LNCaP clone FGC (cell line): ENCODE measurements around the gene DOCK9.

Experiments used
- DNase-seq: peaks from one replicate; pipeline ENCODE4 v3.0.0-alpha.2; 2011; ENCODE audit warnings: low read depth
- H3K4me3 ChIP-seq: 2 replicates; pipeline ENCODE4 v1.5.1; 2011; ENCODE audit warnings: mild to moderate bottlenecking, low read depth, low read length, control low read depth
- TF ChIP-seq, protein P1 (sequence below): IDR thresholded peaks from 2 replicates; pipeline ENCODE4 v1.5.1; 2012; ENCODE audit warnings: mild to moderate bottlenecking; ENCODE audit not compliant: control insufficient read depth, insufficient read depth; ENCODE audit errors: extremely low read depth

The DOCK9 gene

DNA sequence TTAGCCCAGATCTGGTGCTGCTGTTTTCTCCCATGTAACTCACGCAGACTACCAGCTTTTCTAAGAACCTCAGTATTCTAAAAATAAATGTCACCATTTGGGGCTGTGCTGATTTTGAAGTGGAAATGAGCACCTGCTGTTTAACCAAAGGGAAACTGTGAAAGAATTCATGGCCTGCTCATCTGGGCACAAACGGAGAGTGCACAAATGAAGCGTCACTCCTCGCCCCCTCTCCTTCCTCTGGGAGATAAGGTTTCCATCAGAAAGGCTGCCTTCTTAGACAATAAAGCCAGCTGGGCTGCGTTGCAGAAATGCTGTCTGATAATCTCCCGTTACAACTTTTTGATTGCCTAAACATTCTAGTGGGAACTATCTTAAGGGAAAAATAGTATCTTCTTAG, 151.7 kb downstream of the DOCK9 start:
- TF ChIP-seq, protein P1, sequence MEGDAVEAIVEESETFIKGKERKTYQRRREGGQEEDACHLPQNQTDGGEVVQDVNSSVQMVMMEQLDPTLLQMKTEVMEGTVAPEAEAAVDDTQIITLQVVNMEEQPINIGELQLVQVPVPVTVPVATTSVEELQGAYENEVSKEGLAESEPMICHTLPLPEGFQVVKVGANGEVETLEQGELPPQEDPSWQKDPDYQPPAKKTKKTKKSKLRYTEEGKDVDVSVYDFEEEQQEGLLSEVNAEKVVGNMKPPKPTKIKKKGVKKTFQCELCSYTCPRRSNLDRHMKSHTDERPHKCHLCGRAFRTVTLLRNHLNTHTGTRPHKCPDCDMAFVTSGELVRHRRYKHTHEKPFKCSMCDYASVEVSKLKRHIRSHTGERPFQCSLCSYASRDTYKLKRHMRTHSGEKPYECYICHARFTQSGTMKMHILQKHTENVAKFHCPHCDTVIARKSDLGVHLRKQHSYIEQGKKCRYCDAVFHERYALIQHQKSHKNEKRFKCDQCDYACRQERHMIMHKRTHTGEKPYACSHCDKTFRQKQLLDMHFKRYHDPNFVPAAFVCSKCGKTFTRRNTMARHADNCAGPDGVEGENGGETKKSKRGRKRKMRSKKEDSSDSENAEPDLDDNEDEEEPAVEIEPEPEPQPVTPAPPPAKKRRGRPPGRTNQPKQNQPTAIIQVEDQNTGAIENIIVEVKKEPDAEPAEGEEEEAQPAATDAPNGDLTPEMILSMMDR: no peak
- H3K4me3 ChIP-seq: no peak overlapping the region
- DNase-seq: no peak

DNA sequence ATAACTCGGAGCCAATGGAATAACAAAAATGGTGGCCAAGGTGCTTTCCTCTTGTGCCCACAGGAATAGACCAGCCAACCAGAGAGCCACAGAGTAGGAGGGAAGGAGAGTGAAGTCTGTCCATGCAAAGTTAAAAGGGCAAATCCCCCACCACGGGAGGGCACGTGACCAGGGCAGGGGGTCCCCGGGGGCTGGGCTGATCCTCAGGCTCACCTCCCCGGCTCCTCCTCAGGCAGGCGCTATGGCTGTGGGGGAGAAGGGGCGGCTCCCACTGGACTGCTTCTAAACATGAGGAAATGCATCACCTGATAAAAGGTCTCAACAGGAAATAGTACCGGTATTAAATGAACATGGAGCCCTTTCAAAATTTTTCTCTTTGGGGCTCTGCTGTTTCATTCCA, 152.2 kb downstream of the DOCK9 start:
- no peak for DNase-seq
- TF ChIP-seq, protein P1: no peak
- no peak overlapping the region for H3K4me3 ChIP-seq

- TF ChIP-seq, protein P1: no peak
- no peak for DNase-seq
- no peak overlapping the region for H3K4me3 ChIP-seq
Observed at GRCh38 chr13:98824376-98825160, 153.3 kb downstream of the DOCK9 start.

DNA sequence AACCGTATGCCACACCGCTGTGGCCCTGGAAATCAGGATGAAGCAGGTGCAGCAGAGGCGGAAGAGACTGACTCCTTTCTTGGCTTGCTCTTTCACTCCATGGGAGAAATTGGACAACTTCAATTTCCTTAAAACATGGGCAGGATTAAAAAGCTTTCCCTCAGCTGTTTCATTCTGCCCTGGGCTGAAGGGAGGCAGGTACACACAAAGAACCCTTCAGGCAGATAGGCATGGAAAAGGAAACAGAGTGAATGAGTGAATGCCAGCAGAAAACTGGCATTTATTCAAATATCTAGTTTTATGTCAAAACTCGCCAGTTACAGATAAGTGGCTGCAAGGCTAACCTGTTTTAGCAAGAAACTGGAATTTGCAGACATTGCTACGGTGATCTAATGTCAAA, 154.4 kb downstream of the DOCK9 start:
- TF ChIP-seq, protein P1: no peak
- no peak overlapping the region for H3K4me3 ChIP-seq
- DNase-seq: peak; percentile 26

DNA sequence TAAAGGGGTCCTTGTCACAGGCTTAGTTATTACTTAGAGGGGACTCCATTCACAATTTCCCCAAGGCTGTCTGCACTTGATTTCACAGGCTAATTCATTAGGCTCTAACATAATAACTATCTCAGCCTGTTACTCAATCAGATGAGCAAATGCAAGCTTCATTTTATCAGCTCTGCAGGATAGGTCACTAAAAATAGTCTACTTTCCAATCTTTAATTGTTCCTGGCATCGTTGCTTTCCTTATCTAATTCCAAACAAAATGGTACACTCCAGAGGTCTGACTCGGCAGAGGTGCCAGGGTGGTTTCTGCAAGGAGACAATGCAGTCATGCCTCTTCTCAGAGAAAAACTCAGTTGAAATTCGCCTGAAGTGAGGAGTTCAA, 155.6 kb downstream of the DOCK9 start:
- TF ChIP-seq, protein P1: no peak
- peak; percentile 74 for DNase-seq
- no peak overlapping the region for H3K4me3 ChIP-seq

DNA sequence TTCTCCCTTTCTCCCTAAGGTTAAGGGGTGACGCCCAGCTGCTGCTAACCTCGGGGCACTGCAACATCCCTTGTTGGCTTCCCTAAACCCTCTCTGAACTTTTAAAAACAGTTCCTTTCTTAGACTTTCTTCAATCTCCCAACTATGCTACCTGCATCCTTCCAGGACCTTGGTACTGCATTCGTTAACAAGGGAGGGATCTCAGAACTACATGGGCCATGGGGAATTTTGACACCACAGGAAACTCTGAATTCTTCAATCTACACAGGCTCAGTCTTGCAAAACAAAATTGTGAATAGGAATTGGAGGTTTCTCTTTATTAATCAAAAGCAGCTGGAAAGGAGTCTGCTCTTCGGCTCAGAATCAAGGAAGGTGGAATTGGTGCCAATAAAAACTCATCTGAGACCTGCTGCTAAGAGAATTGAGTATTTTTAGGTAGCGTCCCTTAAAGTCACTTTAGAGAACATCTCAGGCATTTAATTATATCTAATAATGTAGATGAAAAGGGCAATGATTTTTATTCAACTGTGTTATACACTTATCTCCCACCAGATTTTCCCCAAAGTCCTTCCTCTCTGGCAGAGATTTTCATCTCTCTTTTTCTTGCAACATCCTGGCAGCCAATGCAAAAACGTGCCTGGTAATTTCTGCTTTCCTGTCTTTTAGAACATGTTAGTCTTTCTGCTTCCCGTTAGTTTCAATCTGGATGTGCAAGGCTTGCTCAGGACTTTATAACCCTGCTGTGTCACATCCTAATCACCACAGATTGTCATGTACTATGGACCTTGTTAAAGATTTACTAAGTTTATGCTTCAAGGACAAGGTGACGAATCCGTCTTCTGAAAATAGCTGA, 156.3 kb downstream of the DOCK9 start:
- TF ChIP-seq, protein P1: no peak
- peak; percentile 3 for DNase-seq
- no peak overlapping the region for H3K4me3 ChIP-seq
